ENCODE data around the gene ZNF396. TPM values are rescaled to one million over a fixed set of nuclear protein-coding genes. Genes with fewer than 3 reads are reported as not detected.

Gene ZNF396
- total and polyA plus RNA-seq, 2 experiments from 2014 or later, result 0.31 to 0.36 TPM

GRCh38 chr18:35369126-35369525, 8.0 kb downstream of the ZNF396 start:
- TF ChIP-seq CTCF (conservative IDR thresholded peaks at IDR 0.05; ENCODE audit: low read depth in 2 of 2), result no peak
- TF ChIP-seq, protein P1, sequence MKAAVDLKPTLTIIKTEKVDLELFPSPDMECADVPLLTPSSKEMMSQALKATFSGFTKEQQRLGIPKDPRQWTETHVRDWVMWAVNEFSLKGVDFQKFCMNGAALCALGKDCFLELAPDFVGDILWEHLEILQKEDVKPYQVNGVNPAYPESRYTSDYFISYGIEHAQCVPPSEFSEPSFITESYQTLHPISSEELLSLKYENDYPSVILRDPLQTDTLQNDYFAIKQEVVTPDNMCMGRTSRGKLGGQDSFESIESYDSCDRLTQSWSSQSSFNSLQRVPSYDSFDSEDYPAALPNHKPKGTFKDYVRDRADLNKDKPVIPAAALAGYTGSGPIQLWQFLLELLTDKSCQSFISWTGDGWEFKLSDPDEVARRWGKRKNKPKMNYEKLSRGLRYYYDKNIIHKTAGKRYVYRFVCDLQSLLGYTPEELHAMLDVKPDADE (IDR thresholded peaks at IDR 0.05), result no peak

DNA sequence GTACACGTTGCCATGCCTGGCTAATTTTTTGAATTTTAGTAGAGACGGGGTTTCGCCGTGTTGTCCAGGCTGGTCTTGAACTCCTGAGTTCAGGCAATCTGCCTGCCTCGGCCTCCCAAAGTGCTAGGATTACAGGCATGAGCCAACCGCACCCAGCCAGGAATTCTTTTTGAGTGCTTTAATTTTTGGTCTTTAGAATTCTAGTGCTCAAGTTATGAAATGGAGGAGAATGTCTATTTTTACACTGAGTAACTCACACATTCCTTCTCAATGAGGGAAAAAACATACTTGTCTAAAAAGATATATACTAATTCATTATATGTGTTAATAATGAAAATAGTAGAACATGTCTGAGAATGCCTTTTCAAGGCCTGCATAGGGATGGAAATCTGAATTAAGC, 8.5 kb downstream of the ZNF396 start:
- Histone ChIP-seq H3K4me1 (ENCODE audit: insufficient read depth) (no peaks in the 10 kb centered on the region), H4K20me1 (replicated peaks; ENCODE audit: insufficient read depth) (no peaks in the 10 kb centered on the region), H3F3A (replicated peaks; ENCODE audit: low read depth) (no peaks in the 10 kb centered on the region), H3K27ac (ENCODE audit: low read depth) (no peak overlapping the region), H3K4me2 (no peak overlapping the region), H2AFZ (no peak overlapping the region), H3K9me2 (ENCODE audit: insufficient read depth) (no peaks in the 10 kb centered on the region), H3K79me2 (replicated peaks; ENCODE audit: insufficient read depth) (no peaks in the 10 kb centered on the region), H3K27me3 (ENCODE audit: insufficient read depth) (no peaks in the 10 kb centered on the region), H3K36me3 (ENCODE audit: insufficient read depth) (no peaks in the 10 kb centered on the region), H3K4me3 (no peak overlapping the region)
- TF ChIP-seq EZH2 (IDR thresholded peaks at IDR 0.05; ENCODE audit: low read depth, unreplicated experiment), result no peak
- TF ChIP-seq STAT1 (IDR thresholded peaks at IDR 0.05; ENCODE audit: unreplicated experiment), result no peak
- no peak for TF ChIP-seq POLR2AphosphoS5 (IDR thresholded peaks at IDR 0.05; ENCODE audit: low read depth)
- no peak for TF ChIP-seq EZH2phosphoT487 (IDR thresholded peaks at IDR 0.05; ENCODE audit: unreplicated experiment)
- no peak for TF ChIP-seq ZNF114 (CRISPR knock-in tag; IDR thresholded peaks at IDR 0.05)
- TF ChIP-seq, protein P2, sequence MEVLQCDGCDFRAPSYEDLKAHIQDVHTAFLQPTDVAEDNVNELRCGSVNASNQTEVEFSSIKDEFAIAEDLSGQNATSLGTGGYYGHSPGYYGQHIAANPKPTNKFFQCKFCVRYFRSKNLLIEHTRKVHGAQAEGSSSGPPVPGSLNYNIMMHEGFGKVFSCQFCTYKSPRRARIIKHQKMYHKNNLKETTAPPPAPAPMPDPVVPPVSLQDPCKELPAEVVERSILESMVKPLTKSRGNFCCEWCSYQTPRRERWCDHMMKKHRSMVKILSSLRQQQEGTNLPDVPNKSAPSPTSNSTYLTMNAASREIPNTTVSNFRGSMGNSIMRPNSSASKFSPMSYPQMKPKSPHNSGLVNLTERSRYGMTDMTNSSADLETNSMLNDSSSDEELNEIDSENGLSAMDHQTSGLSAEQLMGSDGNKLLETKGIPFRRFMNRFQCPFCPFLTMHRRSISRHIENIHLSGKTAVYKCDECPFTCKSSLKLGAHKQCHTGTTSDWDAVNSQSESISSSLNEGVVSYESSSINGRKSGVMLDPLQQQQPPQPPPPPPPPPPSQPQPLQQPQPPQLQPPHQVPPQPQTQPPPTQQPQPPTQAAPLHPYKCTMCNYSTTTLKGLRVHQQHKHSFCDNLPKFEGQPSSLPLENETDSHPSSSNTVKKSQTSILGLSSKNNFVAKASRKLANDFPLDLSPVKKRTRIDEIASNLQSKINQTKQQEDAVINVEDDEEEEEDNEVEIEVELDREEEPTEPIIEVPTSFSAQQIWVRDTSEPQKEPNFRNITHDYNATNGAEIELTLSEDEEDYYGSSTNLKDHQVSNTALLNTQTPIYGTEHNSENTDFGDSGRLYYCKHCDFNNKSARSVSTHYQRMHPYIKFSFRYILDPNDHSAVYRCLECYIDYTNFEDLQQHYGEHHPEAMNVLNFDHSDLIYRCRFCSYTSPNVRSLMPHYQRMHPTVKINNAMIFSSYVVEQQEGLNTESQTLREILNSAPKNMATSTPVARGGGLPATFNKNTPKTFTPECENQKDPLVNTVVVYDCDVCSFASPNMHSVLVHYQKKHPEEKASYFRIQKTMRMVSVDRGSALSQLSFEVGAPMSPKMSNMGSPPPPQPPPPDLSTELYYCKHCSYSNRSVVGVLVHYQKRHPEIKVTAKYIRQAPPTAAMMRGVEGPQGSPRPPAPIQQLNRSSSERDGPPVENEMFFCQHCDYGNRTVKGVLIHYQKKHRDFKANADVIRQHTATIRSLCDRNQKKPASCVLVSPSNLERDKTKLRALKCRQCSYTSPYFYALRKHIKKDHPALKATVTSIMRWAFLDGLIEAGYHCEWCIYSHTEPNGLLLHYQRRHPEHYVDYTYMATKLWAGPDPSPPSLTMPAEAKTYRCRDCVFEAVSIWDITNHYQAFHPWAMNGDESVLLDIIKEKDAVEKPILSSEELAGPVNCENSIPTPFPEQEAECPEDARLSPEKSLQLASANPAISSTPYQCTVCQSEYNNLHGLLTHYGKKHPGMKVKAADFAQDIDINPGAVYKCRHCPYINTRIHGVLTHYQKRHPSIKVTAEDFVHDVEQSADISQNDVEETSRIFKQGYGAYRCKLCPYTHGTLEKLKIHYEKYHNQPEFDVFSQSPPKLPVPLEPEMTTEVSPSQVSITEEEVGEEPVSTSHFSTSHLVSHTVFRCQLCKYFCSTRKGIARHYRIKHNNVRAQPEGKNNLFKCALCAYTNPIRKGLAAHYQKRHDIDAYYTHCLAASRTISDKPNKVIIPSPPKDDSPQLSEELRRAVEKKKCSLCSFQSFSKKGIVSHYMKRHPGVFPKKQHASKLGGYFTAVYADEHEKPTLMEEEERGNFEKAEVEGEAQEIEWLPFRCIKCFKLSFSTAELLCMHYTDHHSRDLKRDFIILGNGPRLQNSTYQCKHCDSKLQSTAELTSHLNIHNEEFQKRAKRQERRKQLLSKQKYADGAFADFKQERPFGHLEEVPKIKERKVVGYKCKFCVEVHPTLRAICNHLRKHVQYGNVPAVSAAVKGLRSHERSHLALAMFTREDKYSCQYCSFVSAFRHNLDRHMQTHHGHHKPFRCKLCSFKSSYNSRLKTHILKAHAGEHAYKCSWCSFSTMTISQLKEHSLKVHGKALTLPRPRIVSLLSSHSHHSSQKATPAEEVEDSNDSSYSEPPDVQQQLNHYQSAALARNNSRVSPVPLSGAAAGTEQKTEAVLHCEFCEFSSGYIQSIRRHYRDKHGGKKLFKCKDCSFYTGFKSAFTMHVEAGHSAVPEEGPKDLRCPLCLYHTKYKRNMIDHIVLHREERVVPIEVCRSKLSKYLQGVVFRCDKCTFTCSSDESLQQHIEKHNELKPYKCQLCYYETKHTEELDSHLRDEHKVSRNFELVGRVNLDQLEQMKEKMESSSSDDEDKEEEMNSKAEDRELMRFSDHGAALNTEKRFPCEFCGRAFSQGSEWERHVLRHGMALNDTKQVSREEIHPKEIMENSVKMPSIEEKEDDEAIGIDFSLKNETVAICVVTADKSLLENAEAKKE (CRISPR knock-in tag; IDR thresholded peaks at IDR 0.05), result no peak
- no peak for TF ChIP-seq JUNB (IDR thresholded peaks at IDR 0.05; ENCODE audit: unreplicated experiment)
- TF ChIP-seq NANOG (IDR thresholded peaks at IDR 0.05; ENCODE audit: borderline replicate concordance), result no peak
- H3K27me3 Mint-ChIP-seq (ENCODE audit: insufficient read depth, low read depth, poor library complexity), result no peaks in the 10 kb centered on the region
- no peak overlapping the region for H3K27ac Mint-ChIP-seq
- no peak for DNase-seq (ENCODE audit: low spot score)
- H3K36me3 Mint-ChIP-seq (ENCODE audit: low read depth), result no peaks in the 10 kb centered on the region
- H3K4me3 Mint-ChIP-seq, result no peak overlapping the region
- H3K9me3 Mint-ChIP-seq, result no peaks in the 10 kb centered on the region
- no peak for ATAC-seq
- no peaks in the 10 kb centered on the region for H3K4me1 Mint-ChIP-seq

More at GRCh38 chr18:35369126-35369525, 8.0 kb downstream of the ZNF396 start:
- no peaks in the 10 kb centered on the region for H3K9me3 Mint-ChIP-seq
- Histone ChIP-seq H3K79me2 (replicated peaks; ENCODE audit: insufficient read depth) (no peaks in the 10 kb centered on the region), H3K4me2 (no peak overlapping the region), H3K9me2 (ENCODE audit: insufficient read depth) (no peaks in the 10 kb centered on the region), H4K20me1 (replicated peaks; ENCODE audit: insufficient read depth) (no peaks in the 10 kb centered on the region), H3K4me1 (ENCODE audit: insufficient read depth) (no peaks in the 10 kb centered on the region), H3K4me3 (no peak overlapping the region), H3F3A (replicated peaks; ENCODE audit: low read depth) (no peaks in the 10 kb centered on the region), H3K36me3 (ENCODE audit: insufficient read depth) (no peaks in the 10 kb centered on the region), H3K27me3 (ENCODE audit: insufficient read depth) (no peaks in the 10 kb centered on the region), H2AFZ (no peak overlapping the region), H3K27ac (ENCODE audit: low read depth) (no peak overlapping the region)
- DNase-seq (ENCODE audit: low spot score), result no peak
- no peaks in the 10 kb centered on the region; the same call in 2 of the 3 replicates for H3K4me1 Mint-ChIP-seq
- H3K27ac Mint-ChIP-seq, result no peak overlapping the region
- no peaks in the 10 kb centered on the region for H3K27me3 Mint-ChIP-seq (ENCODE audit: insufficient read depth, low read depth, poor library complexity)
- no peak overlapping the region for H3K4me3 Mint-ChIP-seq
- H3K36me3 Mint-ChIP-seq (ENCODE audit: low read depth), result no peaks in the 10 kb centered on the region
- ATAC-seq, result no peak

All from GM23338 (cell line).